T-helper 2 cell treated with Interferon-gamma antibody and Interleukin-4, amounts not matched to agents 100 ng/mL and 5 ng/mL, for 36 hours (primary cell): ENCODE results near the gene PSMB5. TPM values are rescaled to one million over a fixed set of nuclear protein-coding genes. Genes with fewer than 3 reads are reported as not detected.

Experiments
- intact Hi-C: fragments of 100-400 bp; cut with micrococcal nuclease; formaldehyde crosslinking; loops from one replicate; pipeline ENCODE4 v1.15.1; 2023
- total RNA-seq: library from RNA; stranded (reverse); gene quantifications from 2 replicates; pipeline ENCODE4 v1.2.3, GENCODE V29; 2022

Gene PSMB5
- total RNA-seq, 1 donor from 2014 or later, result 72.4 TPM

DNA sequence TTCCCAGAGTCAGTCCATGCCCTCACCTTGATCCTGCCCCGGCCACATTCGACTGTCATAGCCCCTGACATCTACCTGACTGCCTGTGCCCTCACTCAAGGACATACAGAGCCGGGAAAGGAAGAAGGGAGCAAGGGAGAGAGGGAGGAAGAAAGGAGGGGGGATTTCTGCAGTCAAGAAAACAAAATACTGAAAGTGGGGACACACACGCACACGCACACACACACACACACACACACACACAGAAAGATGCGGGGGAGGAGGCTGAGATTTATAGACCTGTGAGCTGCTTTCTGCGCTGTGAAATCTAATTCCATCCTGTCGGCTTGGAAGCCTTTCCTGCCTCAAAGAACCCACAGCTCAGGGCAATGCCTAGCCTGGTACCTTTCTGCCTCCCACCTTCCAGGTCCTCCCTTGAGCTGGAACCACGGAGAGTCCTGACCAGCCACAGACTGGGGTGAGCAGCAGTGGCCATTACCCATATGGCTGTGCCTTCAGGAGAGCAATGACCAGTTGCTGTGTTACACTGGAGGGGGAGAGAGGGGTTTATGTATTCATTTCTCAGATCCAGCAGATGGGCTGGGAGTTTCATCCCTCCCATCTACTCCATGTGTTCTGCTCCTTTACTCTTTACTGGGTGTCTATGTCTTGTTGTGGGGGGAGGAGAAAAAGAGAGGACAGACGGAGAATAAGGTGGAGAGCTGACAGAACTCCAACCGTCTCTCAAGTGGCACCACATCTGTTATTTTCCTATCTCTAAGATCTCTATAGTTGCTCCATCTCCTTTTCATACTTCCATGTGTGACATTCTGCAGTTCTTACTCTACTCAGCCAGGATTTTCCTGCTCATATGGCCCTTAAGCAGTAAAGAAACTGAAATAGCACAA is 37.7 kb downstream of the PSMB5 start:
- intact Hi-C loops, result no loop called here

DNA sequence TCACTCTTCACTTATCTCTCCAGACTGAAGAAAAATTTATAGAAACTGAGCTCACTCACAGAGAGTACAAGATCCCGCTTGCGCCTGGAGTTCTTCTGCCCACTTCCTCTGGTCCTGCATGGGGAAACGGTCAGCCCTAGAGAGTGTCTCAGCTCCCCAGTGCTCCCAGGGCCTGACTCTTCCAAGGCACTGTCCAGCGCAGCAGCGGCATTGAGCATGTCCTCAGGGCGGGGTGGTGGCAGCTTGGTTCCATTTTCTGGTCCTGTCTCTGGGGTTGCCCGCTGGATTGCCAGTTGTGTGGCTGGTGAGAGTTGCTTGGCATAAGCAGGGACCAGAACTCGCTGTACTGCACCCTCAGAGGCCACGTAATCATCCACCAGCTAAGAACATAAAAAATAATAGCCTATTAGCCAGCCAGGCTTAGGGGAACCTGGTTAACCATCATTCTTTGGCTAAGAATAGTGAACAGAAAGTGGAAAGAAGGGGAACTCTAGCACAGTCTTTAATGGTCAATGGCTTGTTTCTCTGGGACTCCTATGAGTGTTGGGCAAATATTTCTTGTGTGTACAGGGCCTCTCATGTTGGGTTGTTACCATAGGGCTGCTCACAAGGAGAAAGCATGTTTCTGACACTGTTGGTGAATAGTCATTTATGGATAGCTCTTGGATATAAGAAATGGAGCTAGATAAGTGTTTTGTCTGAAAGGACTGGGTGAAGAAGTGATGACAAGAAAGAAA is 38.6 kb downstream of the PSMB5 start:
- intact Hi-C loops, result no loop called here

GRCh38 chr14:22994762-22995275 is 39.9 kb downstream of the PSMB5 start:
- intact Hi-C loops, result no loop called here

GRCh38 chr14:22993517-22993916 is 41.2 kb downstream of the PSMB5 start:
- intact Hi-C loops, result no loop called here

- intact Hi-C loops, result no loop called here
These were observed 42.8 kb downstream of the PSMB5 start for GRCh38 chr14:22991852-22992251.

GRCh38 chr14:22987291-22987690 is 47.4 kb downstream of the PSMB5 start:
- intact Hi-C loops, result loop anchor here (2.0 to 10.0 kb wide), 3 partner anchors 48 to 1072 kb away; partner anchors contain the start of genes PSMB5 and SLC7A8

DNA sequence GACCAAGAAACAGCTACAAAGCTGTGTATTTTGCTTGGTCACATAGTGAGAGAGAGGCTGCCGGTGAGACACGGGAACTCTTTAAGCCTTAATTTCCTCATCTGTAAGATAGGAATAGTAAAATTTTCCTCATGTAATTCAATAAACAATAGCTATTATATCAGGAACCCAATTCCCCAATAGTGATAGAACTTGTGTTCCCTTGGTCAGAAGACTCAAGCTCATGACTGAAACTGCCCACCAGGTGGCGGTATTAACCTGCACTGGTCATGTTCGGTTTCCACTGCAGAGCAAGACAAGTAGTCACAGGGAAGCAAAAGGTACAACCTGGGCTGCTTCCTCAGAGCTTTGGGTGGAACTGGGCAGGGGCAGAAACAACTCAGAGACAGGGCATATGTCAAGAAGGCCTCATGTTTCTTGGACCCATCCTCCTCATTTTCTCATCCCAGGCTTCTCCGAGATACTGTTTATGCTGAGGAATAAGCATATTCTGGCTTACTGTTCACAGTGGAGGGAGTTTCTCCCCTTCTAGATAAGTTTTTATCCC is 48.1 kb downstream of the PSMB5 start:
- intact Hi-C loops, result loop anchor here (1.0 to 10.0 kb wide), 4 partner anchors 48 to 1072 kb away; partner anchors contain the start of genes PSMB5 and SLC7A8

GRCh38 chr14:22985894-22986507 is 48.7 kb downstream of the PSMB5 start:
- intact Hi-C loops, result loop anchor here (1.0 to 10.0 kb wide), 4 partner anchors 49 to 1071 kb away; partner anchors contain the start of genes PSMB5 and SLC7A8

DNA sequence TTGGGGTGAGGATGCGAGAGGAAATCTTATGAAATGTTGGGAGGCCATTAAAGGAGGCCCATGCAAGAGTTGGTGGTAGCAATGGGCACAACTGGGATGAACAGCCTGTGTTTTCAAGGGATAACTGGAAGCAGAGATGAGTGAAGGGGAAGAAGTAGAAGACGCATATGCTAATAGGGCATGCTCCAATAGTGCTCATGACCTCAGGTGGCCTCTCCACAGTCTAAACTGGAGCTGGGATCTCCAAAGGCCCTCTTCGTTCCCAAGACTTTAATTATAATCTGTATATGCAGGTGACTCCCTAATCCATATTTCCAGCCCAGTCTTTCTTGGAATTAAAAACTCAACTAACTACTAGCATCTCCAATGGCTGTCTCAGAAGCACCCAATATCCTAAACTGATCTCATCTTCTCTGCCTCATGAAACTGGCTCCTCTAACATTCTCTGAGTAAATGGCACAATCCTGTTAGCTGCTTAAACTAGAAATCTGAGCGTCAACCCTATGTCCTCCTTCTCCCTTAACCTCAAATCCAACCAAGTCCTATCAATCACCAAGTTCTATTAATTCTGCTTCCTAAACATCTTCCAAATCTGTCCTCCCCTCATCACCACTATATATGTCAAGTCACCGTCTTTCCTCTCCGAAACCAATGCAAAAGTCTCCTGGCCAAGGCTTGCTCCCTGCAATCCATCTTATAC is 49.6 kb downstream of the PSMB5 start:
- intact Hi-C loops, result loop anchor here (5.0 to 10.0 kb wide), 3 partner anchors 200 to 1070 kb away; partner anchors contain the start of gene SLC7A8

- intact Hi-C loops, result loop anchor here (1.0 to 10.0 kb wide), 9 partner anchors 9 to 1068 kb away; partner anchors contain the start of gene SLC7A8
These were observed 52.0 kb downstream of the PSMB5 start, which contains the start of gene AJUBA for GRCh38 chr14:22982477-22983245. Gene AJUBA (minus strand): TSS chr14:22982551. CDS start chr14:22982266, 285 bp downstream.

DNA sequence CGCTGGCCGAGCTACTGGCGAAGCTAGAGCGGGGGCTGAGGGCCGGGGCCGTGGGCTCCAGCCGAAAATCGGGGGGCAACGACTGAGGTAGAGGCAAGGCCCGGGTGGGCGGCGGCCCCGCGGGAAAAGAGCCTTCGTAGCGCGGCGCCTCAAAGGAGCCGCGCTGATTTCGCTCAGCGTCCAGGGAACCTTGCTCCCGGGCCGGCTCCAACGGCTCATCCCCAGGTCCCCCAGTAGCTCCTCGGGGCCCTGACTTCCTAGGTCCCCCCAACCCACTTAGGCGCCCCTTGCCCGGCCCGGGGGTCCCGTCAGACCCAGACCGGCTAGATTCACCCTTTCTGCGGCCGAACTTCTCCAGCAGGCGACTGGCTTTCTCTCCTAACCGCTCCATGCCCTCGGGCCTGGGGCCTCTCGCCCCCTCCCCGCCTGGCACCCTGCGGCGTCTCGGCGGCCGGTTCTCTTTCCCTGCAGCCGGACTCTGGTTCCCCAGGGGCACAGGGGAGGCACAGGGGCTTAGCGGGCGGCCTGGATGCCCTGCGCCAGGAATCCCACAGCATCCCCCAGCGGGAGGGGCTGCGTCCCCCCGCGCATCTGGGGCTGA is 52.7 kb downstream of the PSMB5 start:
- intact Hi-C loops, result loop anchor here (2.0 to 10.0 kb wide), 6 partner anchors 25 to 1067 kb away; partner anchors contain the start of gene SLC7A8

DNA sequence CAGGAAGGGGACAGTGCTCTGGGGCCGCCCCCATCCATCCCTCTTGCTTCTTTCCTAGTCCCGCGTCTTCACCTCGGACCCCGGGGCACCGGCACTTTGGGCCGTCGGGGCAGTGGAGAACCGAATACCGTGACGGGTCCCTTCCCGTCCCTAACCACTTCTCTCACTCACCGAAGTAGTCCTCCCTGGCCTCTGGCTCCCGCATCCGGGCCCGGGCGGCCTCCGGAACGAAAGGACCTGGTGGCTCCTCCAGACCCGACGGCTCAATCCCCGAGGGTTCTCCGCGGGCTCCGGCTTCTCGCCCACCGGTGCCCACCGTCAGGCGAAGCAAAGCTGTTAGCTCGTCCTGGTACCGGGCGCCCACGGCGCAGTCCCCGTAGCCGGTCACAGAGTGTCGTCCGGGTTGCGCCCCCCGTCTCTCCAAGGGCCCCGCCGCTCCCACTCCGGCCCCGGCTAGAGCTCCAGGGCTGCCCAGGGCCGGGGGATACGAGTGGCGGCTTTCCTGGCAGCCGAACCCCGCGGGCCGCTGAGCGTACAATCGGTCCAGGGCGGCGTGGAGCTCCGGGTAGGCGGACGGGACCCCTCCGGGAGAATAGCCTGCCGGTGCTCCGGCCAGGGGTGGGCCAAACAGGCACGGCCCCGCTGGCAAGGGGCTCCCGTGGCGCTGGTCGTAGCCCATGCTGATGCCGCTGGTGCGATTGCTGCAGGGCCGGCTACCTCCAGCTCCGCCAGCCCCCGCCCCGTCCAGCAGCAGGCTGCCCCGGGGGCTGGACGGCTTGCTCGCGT is 53.4 kb downstream of the PSMB5 start:
- intact Hi-C loops, result loop anchor here (5.0 to 10.0 kb wide), 3 partner anchors 204 to 1066 kb away; partner anchors contain the start of gene SLC7A8

GRCh38 chr14:22980672-22981089 is 54.0 kb downstream of the PSMB5 start:
- intact Hi-C loops, result loop anchor here (5.0 to 10.0 kb wide), 3 partner anchors 204 to 1066 kb away; partner anchors contain the start of gene SLC7A8

DNA sequence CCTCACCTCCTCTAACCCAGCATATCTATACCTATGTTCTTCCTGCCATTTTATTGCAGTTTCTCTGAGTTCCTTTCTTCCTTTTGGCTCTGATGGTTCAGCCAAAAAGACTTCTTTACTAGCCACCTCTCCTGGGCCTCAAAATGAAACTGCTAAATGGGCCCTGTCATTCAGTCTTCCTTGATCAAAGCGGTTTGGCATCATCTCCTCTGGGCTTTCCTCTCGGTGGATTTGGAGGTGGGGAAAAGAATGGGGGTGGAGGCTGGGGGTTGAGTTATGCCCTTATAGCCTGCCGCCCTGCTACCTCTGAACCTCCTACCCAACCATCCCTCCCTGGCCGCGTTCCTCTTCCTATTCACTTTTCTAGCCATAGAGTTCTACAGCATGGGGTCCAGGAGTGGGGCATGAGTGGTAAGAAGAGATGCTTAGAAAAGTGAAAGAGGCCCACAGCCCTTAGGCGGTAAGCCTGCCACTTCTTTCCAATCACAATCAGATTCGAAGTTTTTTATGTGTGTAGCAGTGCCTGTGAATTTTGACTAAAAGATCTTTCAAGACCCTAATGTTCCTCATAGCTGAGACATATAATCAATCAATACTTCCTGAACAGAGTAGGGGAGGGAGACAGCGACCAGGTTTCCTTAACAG is 54.8 kb downstream of the PSMB5 start:
- intact Hi-C loops, result loop anchor here (5.0 to 10.0 kb wide), 3 partner anchors 205 to 1065 kb away; partner anchors contain the start of gene SLC7A8

- intact Hi-C loops, result no loop called here
These were observed 55.6 kb downstream of the PSMB5 start for GRCh38 chr14:22978981-22979671.

DNA sequence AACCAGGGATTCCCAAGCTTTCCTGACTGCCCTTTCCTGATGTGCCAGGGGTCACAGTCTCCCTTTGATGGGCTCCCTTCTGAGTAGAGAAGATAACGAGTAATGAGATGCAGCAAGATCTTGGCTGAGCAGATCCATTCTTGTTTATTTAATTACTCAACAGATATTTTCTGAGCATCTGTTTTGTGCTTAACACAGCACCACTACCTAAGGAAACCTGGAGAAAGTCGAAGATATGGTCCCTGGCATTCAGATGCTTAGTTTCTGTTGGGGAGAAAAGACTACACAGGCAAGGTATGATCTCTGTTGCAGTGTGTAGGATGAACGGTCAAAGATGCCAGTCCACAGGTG is 56.2 kb downstream of the PSMB5 start:
- intact Hi-C loops, result no loop called here
